SU-DHL-6 (cell line): ENCODE measurements around the gene CCL14.

ENCODE experiments used
- H2AFZ ChIP-seq: fragments of 200-600 bp; sonication (generic); 2 replicates; pipeline ENCODE4 v1.6.1; 2014; ENCODE audit warnings: low read depth, mild to moderate bottlenecking, moderate library complexity, mixed read lengths, antibody characterized with exemption, low read length; ENCODE audit not compliant: severe bottlenecking
- H3F3A ChIP-seq: fragments of 200-600 bp; shearing (Covaris generic); 2 replicates; pipeline ENCODE4 v1.6.0; 2016; ENCODE audit warnings: antibody characterized with exemption, mild to moderate bottlenecking; ENCODE audit not compliant: insufficient read depth
- H3K27ac ChIP-seq: fragments of 200-600 bp; sonication (generic); 2 replicates; pipeline ENCODE4 v1.5.1; 2016; ENCODE audit warnings: low read depth, mild to moderate bottlenecking, low read length, moderate library complexity, mixed read lengths
- H3K27me3 ChIP-seq: fragments of 200-600 bp; sonication (generic), shearing (Covaris generic); 2 replicates; pipeline ENCODE4 v1.6.0; 2014; ENCODE audit warnings: mild to moderate bottlenecking, low read length
- H3K36me3 ChIP-seq: fragments of 200-600 bp; sonication (generic); 2 replicates; pipeline ENCODE4 v1.6.1; 2014; ENCODE audit warnings: mild to moderate bottlenecking, low read length, mixed read lengths
- H3K4me2 ChIP-seq: fragments of 300-600, 200-600 bp; shearing (Covaris generic), sonication (generic); 2 replicates; pipeline ENCODE4 v1.6.0; 2014; ENCODE audit warnings: low read length, low read depth, mild to moderate bottlenecking; ENCODE audit not compliant: poor library complexity, severe bottlenecking
- H3K4me3 ChIP-seq: fragments of 200-600 bp; sonication (generic); 2 replicates; pipeline ENCODE4 v1.5.1; 2014; ENCODE audit warnings: antibody characterized with exemption, low read length, mild to moderate bottlenecking, mixed read lengths; ENCODE audit not compliant: insufficient read depth, poor library complexity, severe bottlenecking
- H3K79me2 ChIP-seq: fragments of 200-600 bp; sonication (generic); 2 replicates; pipeline ENCODE4 v1.6.1; 2014; ENCODE audit warnings: mild to moderate bottlenecking, low read length, moderate library complexity; ENCODE audit not compliant: insufficient read depth
- H3K9ac ChIP-seq: fragments of 200-600 bp; sonication (generic); 2 replicates; pipeline ENCODE4 v1.7.0; 2014; ENCODE audit warnings: mild to moderate bottlenecking, low read length
- H3K9me2 ChIP-seq: fragments of 200-600 bp; sonication (generic); replicated peaks from 2 replicates; pipeline ENCODE4 v1.6.1; 2014; ENCODE audit warnings: low read length; ENCODE audit not compliant: insufficient read depth
- H3K9me3 ChIP-seq: fragments of 200-600 bp; sonication (generic); 2 replicates; pipeline ENCODE4 v1.6.1; 2014; ENCODE audit warnings: low read length, mixed read lengths; ENCODE audit not compliant: insufficient read depth
- H4K20me1 ChIP-seq: fragments of 200-600 bp; sonication (generic); 2 replicates; pipeline ENCODE4 v1.6.1; 2014; ENCODE audit warnings: low read depth, mild to moderate bottlenecking, antibody characterized with exemption, low read length, moderate library complexity, mixed read lengths
- CTCF ChIP-seq: fragments of 200-600 bp; sonication (generic); IDR thresholded peaks from one replicate; pipeline ENCODE4 v1.5.1; 2017; ENCODE audit warnings: antibody characterized with exemption, mild to moderate bottlenecking, low read length, moderate library complexity; ENCODE audit not compliant: insufficient read depth, poor library complexity, severe bottlenecking
- EZH2phosphoT487 ChIP-seq: fragments of 200-600 bp; sonication (generic), shearing (Covaris generic); conservative IDR thresholded peaks from 2 replicates; pipeline ENCODE4 v1.6.1; 2018; ENCODE audit warnings: mild to moderate bottlenecking, antibody characterized with exemption, low read length, moderate library complexity, mixed read lengths

CCL14 gene

GRCh38 chr17:35934760-35935159 lies 51.8 kb downstream of the CCL14 start:
- H3K79me2 ChIP-seq = peaks cover 7% of the 10 kb centered on the region; the same call in 1 of the 2 replicates
- no peaks in the 10 kb centered on the region for H3K9me2 ChIP-seq
- no peak overlapping the region for H3K4me2 ChIP-seq
- no peaks in the 10 kb centered on the region for H3K36me3 ChIP-seq
- no peaks in the 10 kb centered on the region for H3K27me3 ChIP-seq
- H3K9ac ChIP-seq = no peak overlapping the region
- TF ChIP-seq EZH2phosphoT487 = no peak
- TF ChIP-seq CTCF = no peak
- H3K9me3 ChIP-seq = no peaks in the 10 kb centered on the region
- no peak overlapping the region for H3K4me3 ChIP-seq
- no peak overlapping the region for H2AFZ ChIP-seq
- no peak overlapping the region for H3K27ac ChIP-seq
- no peaks in the 10 kb centered on the region for H4K20me1 ChIP-seq
- no peaks in the 10 kb centered on the region for H3F3A ChIP-seq
